HEK293 (cell line): Measurements from ENCODE around the gene GDAP2.

Experiments
- CTCF ChIA-PET: fragments of 350-600 bp; formaldehyde crosslinking; extraction: SDS; loops from one replicate; lab custom pipeline; 2021; ENCODE audit warnings: antibody characterized with exemption; lab: Yijun Ruan, JAX
- POLR2A ChIA-PET: fragments of 300-600 bp; formaldehyde crosslinking; extraction: SDS; loops from one replicate; lab custom pipeline; 2020; ENCODE audit warnings: antibody characterized with exemption, inconsistent platforms; lab: Yijun Ruan, JAX
- H3K27ac ChIP-seq: fragments of 200-500 bp; sonication (Bioruptor generic); 2 replicates; pipeline ENCODE4 v1.5.1; 2014; ENCODE audit warnings: low read depth, low read length, control low read depth, inconsistent platforms; ENCODE audit errors: extremely low read depth
- H3K36me3 ChIP-seq, 2 experiments: fragments of 200-500 bp in 1 of 2; sonication (Bioruptor generic) in 1 of 2; 1 replicate in 1 of 2; 2 replicates in 1 of 2; pipeline ENCODE4 v1.5.1; 2014 to 2017; ENCODE audit warnings: inconsistent platforms in 2 of 2, low read length in 2 of 2; ENCODE audit not compliant: control insufficient read depth in 2 of 2, insufficient read depth in 1 of 2
- H3K4me1 ChIP-seq: fragments of 200-500 bp; sonication (Bioruptor generic); 2 replicates; pipeline ENCODE4 v1.5.1; 2014; ENCODE audit warnings: mild to moderate bottlenecking, low read length, inconsistent platforms; ENCODE audit not compliant: control insufficient read depth, insufficient read depth
- H3K4me3 ChIP-seq: 2 replicates; pipeline ENCODE4 v1.5.1; 2011; ENCODE audit warnings: low read depth, mild to moderate bottlenecking, control low read depth, low read length, moderate library complexity
- H3K9me3 ChIP-seq: fragments of 200-500 bp; sonication (Bioruptor generic); 2 replicates; pipeline ENCODE4 v1.5.1; 2014; ENCODE audit warnings: low read depth, low read length, inconsistent platforms; ENCODE audit not compliant: control insufficient read depth, insufficient read depth
- BCL11B ChIP-seq: fragments of 450-650 bp; formaldehyde crosslinking; IDR thresholded peaks from 2 replicates; pipeline ENCODE4 v1.5.1; 2016; ENCODE audit warnings: low read depth, missing biosample characterization, missing genetic modification characterization
- HOXC10 ChIP-seq: sonication (generic); formaldehyde crosslinking; IDR thresholded peaks from 2 replicates; pipeline ENCODE4 v1.8.1; 2023; ENCODE audit warnings: mild to moderate bottlenecking, missing genetic modification reagents
- REST ChIP-seq: fragments of 450-650 bp; formaldehyde crosslinking; IDR thresholded peaks from 2 replicates; pipeline ENCODE4 v1.5.1; 2016; ENCODE audit warnings: missing biosample characterization, missing genetic modification characterization
- TSHZ1 ChIP-seq: fragments of 450-650 bp; formaldehyde crosslinking; IDR thresholded peaks from 2 replicates; pipeline ENCODE4 v1.5.1; 2016; ENCODE audit warnings: missing biosample characterization, missing genetic modification characterization, borderline replicate concordance
- ZBTB20 ChIP-seq: fragments of 450-650 bp; formaldehyde crosslinking; IDR thresholded peaks from 2 replicates; pipeline ENCODE4 v1.5.1; 2016; ENCODE audit warnings: missing biosample characterization, missing genetic modification characterization
- ZBTB8A ChIP-seq: fragments of 450-650 bp; formaldehyde crosslinking; IDR thresholded peaks from 2 replicates; pipeline ENCODE4 v1.5.1; 2016; ENCODE audit warnings: missing biosample characterization, missing genetic modification characterization
- ZNF112 ChIP-seq: fragments of 450-650 bp; formaldehyde crosslinking; IDR thresholded peaks from 2 replicates; pipeline ENCODE4 v1.5.0; 2017; ENCODE audit warnings: missing biosample characterization, missing genetic modification characterization
- ZNF155 ChIP-seq: fragments of 450-650 bp; formaldehyde crosslinking; IDR thresholded peaks from 2 replicates; pipeline ENCODE4 v1.5.1; 2016; ENCODE audit warnings: missing biosample characterization, missing genetic modification characterization
- ZNF18 ChIP-seq: fragments of 450-650 bp; formaldehyde crosslinking; IDR thresholded peaks from 2 replicates; pipeline ENCODE4 v1.5.1; 2016; ENCODE audit warnings: missing biosample characterization, missing genetic modification characterization
- ZNF202 ChIP-seq: fragments of 450-650 bp; formaldehyde crosslinking; IDR thresholded peaks from 2 replicates; pipeline ENCODE4 v1.5.1; 2016; ENCODE audit warnings: missing biosample characterization, missing genetic modification characterization, borderline replicate concordance
- ZNF311 ChIP-seq: fragments of 450-650 bp; formaldehyde crosslinking; IDR thresholded peaks from 2 replicates; pipeline ENCODE4 v1.5.1; 2017; ENCODE audit warnings: missing biosample characterization, missing genetic modification characterization, borderline replicate concordance
- ZNF530 ChIP-seq: fragments of 450-650 bp; formaldehyde crosslinking; IDR thresholded peaks from 2 replicates; pipeline ENCODE4 v1.5.1; 2016; ENCODE audit warnings: low read depth, missing biosample characterization, missing genetic modification characterization
- ZNF596 ChIP-seq: fragments of 450-650 bp; IDR thresholded peaks from 2 replicates; pipeline ENCODE4 v1.5.0; 2018; ENCODE audit warnings: missing biosample characterization, mild to moderate bottlenecking, missing genetic modification characterization, moderate library complexity
- ZNF785 ChIP-seq: fragments of 450-650 bp; formaldehyde crosslinking; IDR thresholded peaks from 2 replicates; pipeline ENCODE4 v1.5.1; 2016; ENCODE audit warnings: missing biosample characterization, missing genetic modification characterization
- ZNF843 ChIP-seq: fragments of 450-650 bp; formaldehyde crosslinking; IDR thresholded peaks from 2 replicates; pipeline ENCODE4 v1.5.1; 2016; ENCODE audit warnings: missing biosample characterization, missing genetic modification characterization
- ZSCAN18 ChIP-seq: fragments of 450-650 bp; formaldehyde crosslinking; IDR thresholded peaks from 2 replicates; pipeline ENCODE4 v1.5.1; 2016; ENCODE audit warnings: missing biosample characterization, missing genetic modification characterization
- TF ChIP-seq, protein P1 (sequence below): fragments of 450-650 bp; formaldehyde crosslinking; IDR thresholded peaks from 2 replicates; pipeline ENCODE4 v1.5.1; 2016; ENCODE audit warnings: missing biosample characterization, missing genetic modification characterization

The GDAP2 gene

DNA sequence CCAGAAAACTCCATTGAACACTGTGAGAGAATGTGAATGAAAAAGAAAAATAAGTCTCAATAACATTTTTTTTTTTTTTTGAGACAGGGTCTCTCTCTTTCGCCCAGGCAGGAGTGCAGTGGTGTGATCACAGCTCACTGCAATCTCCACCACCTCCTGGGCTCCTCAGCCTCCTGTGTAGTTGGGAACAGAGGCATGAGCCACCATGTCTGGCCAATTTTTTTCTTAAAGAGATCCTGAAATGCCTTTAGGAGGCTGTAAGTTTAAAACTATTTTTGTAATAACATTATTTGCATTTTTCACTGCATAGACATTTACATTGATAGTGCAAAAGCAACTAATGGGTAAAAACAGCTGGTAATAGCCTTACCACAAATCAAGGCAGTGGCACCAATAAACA lies 35.3 kb downstream of the GDAP2 start:
- CTCF ChIA-PET, result interaction anchor here (0.6 to 6.1 kb wide), 12 partner anchors 35 to 1473 kb away, joined by 3 to 42 read pairs (median 9); partner anchors contain the start of genes GDAP2 and WDR3
- peaks cover 0 to 43% of the 10 kb centered on the region in 2 experiments; a peak in 1 of 3 replicates for H3K36me3 ChIP-seq
- no peaks in the 10 kb centered on the region for H3K9me3 ChIP-seq
- no peak for TF ChIP-seq ZNF596 (tag by site-specific recombination)
- TF ChIP-seq ZNF311 (tag by site-specific recombination), result no peak
- no peak for TF ChIP-seq ZNF112 (tag by site-specific recombination)
- no peak for TF ChIP-seq TSHZ1
- TF ChIP-seq ZNF530, result no peak
- TF ChIP-seq ZNF785, result no peak
- TF ChIP-seq ZBTB8A (tag by site-specific recombination), result no peak
- TF ChIP-seq REST (tag by site-specific recombination), result no peak
- no peak for TF ChIP-seq HOXC10 (CRISPR knock-in tag)
- no peak for TF ChIP-seq ZSCAN18 (tag by site-specific recombination)
- TF ChIP-seq, protein P1, sequence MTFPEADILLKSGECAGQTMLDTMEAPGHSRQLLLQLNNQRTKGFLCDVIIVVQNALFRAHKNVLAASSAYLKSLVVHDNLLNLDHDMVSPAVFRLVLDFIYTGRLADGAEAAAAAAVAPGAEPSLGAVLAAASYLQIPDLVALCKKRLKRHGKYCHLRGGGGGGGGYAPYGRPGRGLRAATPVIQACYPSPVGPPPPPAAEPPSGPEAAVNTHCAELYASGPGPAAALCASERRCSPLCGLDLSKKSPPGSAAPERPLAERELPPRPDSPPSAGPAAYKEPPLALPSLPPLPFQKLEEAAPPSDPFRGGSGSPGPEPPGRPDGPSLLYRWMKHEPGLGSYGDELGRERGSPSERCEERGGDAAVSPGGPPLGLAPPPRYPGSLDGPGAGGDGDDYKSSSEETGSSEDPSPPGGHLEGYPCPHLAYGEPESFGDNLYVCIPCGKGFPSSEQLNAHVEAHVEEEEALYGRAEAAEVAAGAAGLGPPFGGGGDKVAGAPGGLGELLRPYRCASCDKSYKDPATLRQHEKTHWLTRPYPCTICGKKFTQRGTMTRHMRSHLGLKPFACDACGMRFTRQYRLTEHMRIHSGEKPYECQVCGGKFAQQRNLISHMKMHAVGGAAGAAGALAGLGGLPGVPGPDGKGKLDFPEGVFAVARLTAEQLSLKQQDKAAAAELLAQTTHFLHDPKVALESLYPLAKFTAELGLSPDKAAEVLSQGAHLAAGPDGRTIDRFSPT, result no peak
- POLR2A ChIA-PET, result no interaction called here
- H3K4me3 ChIP-seq, result no peak overlapping the region
- H3K27ac ChIP-seq, result no peak overlapping the region
- no peaks in the 10 kb centered on the region for H3K4me1 ChIP-seq

DNA sequence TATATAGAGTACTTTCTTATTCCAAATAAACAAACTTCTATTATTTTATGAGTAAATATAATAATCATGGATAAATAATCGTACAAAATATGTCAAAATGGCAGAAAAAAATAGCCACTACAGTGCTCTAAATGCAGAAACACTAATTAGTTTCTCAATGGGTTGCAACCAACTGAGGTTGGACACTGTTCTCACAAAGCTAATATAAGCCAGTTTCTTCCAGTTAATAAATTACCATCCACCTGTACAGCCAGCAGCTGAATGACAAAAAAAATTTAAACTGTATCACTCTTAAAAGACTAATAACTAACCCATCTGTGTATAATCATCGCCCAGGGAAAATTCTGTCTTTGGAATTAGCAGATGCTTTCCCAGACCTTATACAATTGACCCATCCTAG lies 36.9 kb downstream of the GDAP2 start:
- ChIA-PET POLR2A (no interaction called here), CTCF (interaction anchor here (0.6 to 0.9 kb wide), 6 partner anchors 10 to 455 kb away, joined by 3 to 6 read pairs (median 4); no protein-coding TSS in a partner anchor)

More for the DNA sequence above, 36.9 kb downstream of the GDAP2 start:
- TF ChIP-seq BCL11B, result no peak
- no peak for TF ChIP-seq REST (tag by site-specific recombination)
- TF ChIP-seq ZNF155, result no peak
- TF ChIP-seq ZNF202 (tag by site-specific recombination), result no peak
- no peak for TF ChIP-seq ZNF843 (tag by site-specific recombination)
- TF ChIP-seq ZBTB20, result no peak
- no peak for TF ChIP-seq ZNF18
- Histone ChIP-seq H3K4me3 (no peak overlapping the region), H3K27ac (no peak overlapping the region), H3K4me1 (no peaks in the 10 kb centered on the region), H3K9me3 (no peaks in the 10 kb centered on the region), H3K36me3 (peaks cover 0 to 37% of the 10 kb centered on the region in 2 experiments; a peak in 1 of 3 replicates)
